Left ventricle myocardium inferior (tissue), 1 donor: ENCODE measurements around the gene C10orf71. TPM values are rescaled to one million over a fixed set of nuclear protein-coding genes. Genes with fewer than 3 reads are reported as not detected.

ENCODE experiments used
- DNase-seq: peaks from one replicate; pipeline ENCODE4 v3.0.0-alpha.2; 2020
- H3K27ac ChIP-seq: fragments of 200-600 bp; replicated peaks from 2 replicates; pipeline ENCODE4 v1.8.0; 2021
- H3K27me3 ChIP-seq: fragments of 200-600 bp; 2 replicates; pipeline ENCODE4 v1.8.0; 2021; ENCODE audit warnings: low read depth
- H3K36me3 ChIP-seq: fragments of 200-600 bp; 2 replicates; pipeline ENCODE4 v1.8.0; 2021
- H3K4me1 ChIP-seq: fragments of 200-600 bp; 2 replicates; pipeline ENCODE4 v1.8.0; 2021
- H3K4me3 ChIP-seq: fragments of 200-600 bp; 2 replicates; pipeline ENCODE4 v1.8.0; 2021; ENCODE audit warnings: mild to moderate bottlenecking, moderate library complexity
- H3K9me3 ChIP-seq: fragments of 200-600 bp; replicated peaks from 2 replicates; pipeline ENCODE4 v1.8.0; 2021
- intact Hi-C: fragments of 100-400 bp; cut with micrococcal nuclease; formaldehyde crosslinking; loops from one replicate; pipeline ENCODE4 v1.11.0; 2022
- total RNA-seq: library from RNA; stranded (reverse); fragmentation: NEBNext Ultra II Directional; extraction: Animal tissue kit (Norgen Biotek cat#: 25700); gene quantifications from one replicate; pipeline ENCODE4 v1.2.1, GENCODE V29; 2021
- TF ChIP-seq, protein P1 (sequence below): fragments of 200-600 bp; IDR thresholded peaks from 2 replicates; pipeline ENCODE4 v1.8.0; 2021; ENCODE audit warnings: antibody characterized with exemption, mild to moderate bottlenecking, borderline replicate concordance
- donor health status: DM: no; HTN: yes; CAD: no; lungs with severe emphysema.

C10orf71 gene
- total RNA-seq, 1 donor from 2014 or later = 136 TPM

DNA sequence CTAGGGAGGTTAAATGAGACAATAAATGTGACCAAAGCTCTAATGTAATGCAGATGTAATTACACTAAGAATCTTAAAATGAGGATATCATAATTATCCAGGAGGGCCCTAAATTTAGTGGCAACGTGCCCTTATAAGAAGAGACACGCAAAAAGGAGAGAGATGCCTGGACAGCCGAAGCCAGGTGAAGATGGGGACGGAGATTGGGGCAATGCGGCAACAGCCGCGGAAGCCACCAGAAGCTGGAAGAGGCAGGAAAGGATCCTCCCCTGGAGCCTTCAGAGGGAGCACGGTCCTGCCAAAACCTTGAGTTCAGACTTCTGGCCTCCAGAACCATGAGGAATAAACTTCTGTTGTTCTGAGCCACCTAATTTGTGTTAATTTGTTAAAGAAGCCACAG, 25.3 kb upstream of the C10orf71 start:
- TF ChIP-seq, protein P1, sequence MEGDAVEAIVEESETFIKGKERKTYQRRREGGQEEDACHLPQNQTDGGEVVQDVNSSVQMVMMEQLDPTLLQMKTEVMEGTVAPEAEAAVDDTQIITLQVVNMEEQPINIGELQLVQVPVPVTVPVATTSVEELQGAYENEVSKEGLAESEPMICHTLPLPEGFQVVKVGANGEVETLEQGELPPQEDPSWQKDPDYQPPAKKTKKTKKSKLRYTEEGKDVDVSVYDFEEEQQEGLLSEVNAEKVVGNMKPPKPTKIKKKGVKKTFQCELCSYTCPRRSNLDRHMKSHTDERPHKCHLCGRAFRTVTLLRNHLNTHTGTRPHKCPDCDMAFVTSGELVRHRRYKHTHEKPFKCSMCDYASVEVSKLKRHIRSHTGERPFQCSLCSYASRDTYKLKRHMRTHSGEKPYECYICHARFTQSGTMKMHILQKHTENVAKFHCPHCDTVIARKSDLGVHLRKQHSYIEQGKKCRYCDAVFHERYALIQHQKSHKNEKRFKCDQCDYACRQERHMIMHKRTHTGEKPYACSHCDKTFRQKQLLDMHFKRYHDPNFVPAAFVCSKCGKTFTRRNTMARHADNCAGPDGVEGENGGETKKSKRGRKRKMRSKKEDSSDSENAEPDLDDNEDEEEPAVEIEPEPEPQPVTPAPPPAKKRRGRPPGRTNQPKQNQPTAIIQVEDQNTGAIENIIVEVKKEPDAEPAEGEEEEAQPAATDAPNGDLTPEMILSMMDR = no peak
- no peak for DNase-seq
- Histone ChIP-seq H3K27ac (peak overlapping the region; percentile 84), H3K4me1 (peaks cover 62% of the 10 kb centered on the region), H3K9me3 (no peaks in the 10 kb centered on the region), H3K27me3 (no peaks in the 10 kb centered on the region), H3K4me3 (no peak overlapping the region), H3K36me3 (no peaks in the 10 kb centered on the region)
- intact Hi-C loops = no loop called here

DNA sequence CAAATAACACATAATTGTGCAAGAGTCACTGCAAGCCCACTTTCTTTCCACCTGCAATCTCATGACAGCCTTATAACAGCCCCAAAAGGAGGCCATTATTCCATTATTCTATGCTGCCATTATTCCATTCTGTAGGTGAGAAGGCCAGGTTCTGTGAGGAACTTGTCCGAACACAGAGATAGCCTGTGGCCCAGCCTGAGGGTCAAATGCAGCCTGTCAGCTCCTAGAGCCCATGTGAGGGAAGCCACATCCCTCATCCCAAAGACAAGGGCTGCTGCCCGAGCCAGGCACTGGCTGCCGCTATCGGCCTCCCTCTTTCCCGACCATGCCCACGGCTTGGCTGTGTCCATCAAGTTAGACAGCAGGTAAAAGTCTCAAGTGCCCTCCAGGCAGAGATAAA, 24.1 kb upstream of the C10orf71 start:
- TF ChIP-seq, protein P1 = no peak
- Histone ChIP-seq H3K4me3 (no peak overlapping the region), H3K27ac (no peak overlapping the region), H3K9me3 (no peaks in the 10 kb centered on the region), H3K36me3 (no peaks in the 10 kb centered on the region), H3K4me1 (peaks cover 75% of the 10 kb centered on the region), H3K27me3 (no peaks in the 10 kb centered on the region)
- DNase-seq = no peak
- intact Hi-C loops = no loop called here

DNA sequence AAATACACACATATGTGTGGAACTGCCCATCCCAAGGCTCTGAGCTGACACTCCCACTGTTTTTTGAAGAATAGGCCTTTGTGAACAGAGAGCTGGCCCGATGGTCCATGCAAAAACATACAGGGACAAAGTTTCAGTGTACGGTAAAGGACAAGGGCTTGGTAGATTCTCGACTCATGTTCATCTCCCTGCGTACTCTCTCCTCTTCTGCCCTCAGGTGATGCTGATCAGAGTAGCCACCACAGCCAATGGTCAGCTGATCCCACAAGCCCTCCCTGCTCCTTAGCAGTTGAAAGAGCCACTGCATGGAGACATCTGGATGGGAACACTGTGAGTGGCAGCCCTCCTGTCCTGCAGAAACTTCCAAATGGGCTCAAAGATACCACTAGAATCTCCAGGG, 23.1 kb upstream of the C10orf71 start:
- H3K4me3 ChIP-seq = no peak overlapping the region
- no peak for DNase-seq
- intact Hi-C loops = no loop called here
- H3K4me1 ChIP-seq = peaks cover 70% of the 10 kb centered on the region
- no peak overlapping the region for H3K27ac ChIP-seq
- TF ChIP-seq, protein P1 = no peak
- H3K27me3 ChIP-seq = no peaks in the 10 kb centered on the region
- H3K36me3 ChIP-seq = no peaks in the 10 kb centered on the region
- H3K9me3 ChIP-seq = no peaks in the 10 kb centered on the region

DNA sequence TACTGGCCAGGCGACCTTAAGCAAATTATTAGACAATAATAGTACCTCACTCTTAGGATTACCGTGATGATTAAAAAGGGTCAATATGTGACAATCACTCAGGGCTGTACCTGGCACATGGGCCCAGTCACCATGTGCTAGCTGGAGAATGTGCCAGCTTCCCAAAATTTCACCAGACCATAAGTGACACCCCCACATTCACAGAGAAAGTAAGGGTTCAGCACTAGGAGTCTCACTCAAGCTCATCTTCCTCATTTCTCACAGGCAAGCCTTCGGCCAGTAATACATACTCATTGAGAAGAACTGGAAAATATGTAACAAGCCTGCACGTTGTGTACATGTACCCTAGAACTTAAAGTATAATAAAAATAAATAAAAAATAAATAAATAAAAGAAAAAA, 22.4 kb upstream of the C10orf71 start:
- Histone ChIP-seq H3K36me3 (no peaks in the 10 kb centered on the region), H3K4me1 (peaks cover 63% of the 10 kb centered on the region), H3K4me3 (no peak overlapping the region), H3K27ac (no peak overlapping the region), H3K9me3 (no peaks in the 10 kb centered on the region), H3K27me3 (no peaks in the 10 kb centered on the region)
- intact Hi-C loops = no loop called here
- DNase-seq = no peak
- TF ChIP-seq, protein P1 = no peak

DNA sequence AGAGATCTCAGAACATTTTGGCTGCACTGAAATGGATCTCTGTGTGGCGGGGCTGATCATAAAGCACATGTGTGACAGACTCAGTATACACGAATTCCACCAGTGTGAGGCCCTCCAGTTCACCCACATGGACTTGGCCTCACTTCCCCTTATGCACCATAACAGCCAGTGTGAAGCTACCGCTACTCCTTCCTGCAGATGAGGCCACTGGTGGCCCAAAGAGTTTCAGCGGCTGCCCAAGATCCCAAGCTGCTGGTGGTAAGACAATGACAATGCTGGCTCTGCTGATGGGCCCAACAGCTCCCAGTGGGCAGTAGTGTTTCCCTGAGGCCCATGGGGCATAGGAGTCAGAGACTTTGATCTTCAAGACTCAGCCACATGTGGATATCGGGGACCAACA, 21.0 kb upstream of the C10orf71 start:
- Histone ChIP-seq H3K36me3 (no peaks in the 10 kb centered on the region), H3K27ac (peak overlapping the region; percentile 85), H3K9me3 (no peaks in the 10 kb centered on the region), H3K27me3 (no peaks in the 10 kb centered on the region), H3K4me1 (peaks cover 60% of the 10 kb centered on the region), H3K4me3 (no peak overlapping the region)
- no peak for DNase-seq
- TF ChIP-seq, protein P1 = no peak
- intact Hi-C loops = no loop called here
